Measurements from ENCODE around the gene NOSTRIN.

NOSTRIN gene

GRCh38 chr2:168889635-168890005 lies 87.2 kb downstream of the NOSTRIN start:
- DNase-seq: no peak

GRCh38 chr2:168890006-168890782 lies 87.8 kb downstream of the NOSTRIN start, which contains the start of gene SPC25:
Gene SPC25 (minus strand): TSS chr2:168890430. CDS start chr2:168889519, 911 bp downstream.
- peak; percentile 94 to 96 for DNase-seq

- no peak for DNase-seq
These were observed 89.9 kb downstream of the NOSTRIN start for GRCh38 chr2:168892327-168892726.

- DNase-seq: no peak
These were observed 91.7 kb downstream of the NOSTRIN start for GRCh38 chr2:168894101-168894500.

- no peak for DNase-seq
These were observed 92.3 kb downstream of the NOSTRIN start for GRCh38 chr2:168894720-168895119.

- no peak for DNase-seq
These were observed 93.3 kb downstream of the NOSTRIN start for GRCh38 chr2:168895771-168896170.

- DNase-seq: no peak
These were observed 94.3 kb downstream of the NOSTRIN start for GRCh38 chr2:168896783-168897182.

- no peak for DNase-seq
These were observed 95.0 kb downstream of the NOSTRIN start for GRCh38 chr2:168897449-168897848.

- no peak for DNase-seq
These were observed 98.6 kb downstream of the NOSTRIN start, which contains the start of gene G6PC2 for GRCh38 chr2:168901003-168901402. Gene G6PC2 (plus strand): TSS chr2:168901291. CDS start chr2:168901332, 41 bp downstream.

- no peak for DNase-seq
These were observed 101.5 kb downstream of the NOSTRIN start for GRCh38 chr2:168903888-168904287.

- DNase-seq: no peak
These were observed 101.9 kb downstream of the NOSTRIN start for GRCh38 chr2:168904358-168904757.

GRCh38 chr2:168907940-168908662 lies 105.7 kb downstream of the NOSTRIN start:
- no peak for DNase-seq

- DNase-seq: no peak
These were observed 107.9 kb downstream of the NOSTRIN start for GRCh38 chr2:168910330-168910729.

GRCh38 chr2:168912466-168912865 lies 110.0 kb downstream of the NOSTRIN start:
- DNase-seq: no peak

GRCh38 chr2:168912901-168913369 lies 110.5 kb downstream of the NOSTRIN start:
- peak; percentile 68 to 84 for DNase-seq

GRCh38 chr2:168913495-168913894 lies 111.1 kb downstream of the NOSTRIN start:
- DNase-seq: peak in 1 of 2 experiments; percentile 16

All from NCI-H526 (cell line).